ENCODE results near the gene IL10RB. TPM values are rescaled to one million over a fixed set of nuclear protein-coding genes. Genes with fewer than 3 reads are reported as not detected.

The IL10RB gene
- total and polyA plus RNA-seq, 10 of the 15 experiments (the other 5 are each of a cell fraction or from before 2014, with no cell fraction given), result 15.0 to 55.1 (median 34.9) TPM

GRCh38 chr21:33327792-33328433 is 61.7 kb downstream of the IL10RB start (continued):
- TF ChIP-seq, protein P1, sequence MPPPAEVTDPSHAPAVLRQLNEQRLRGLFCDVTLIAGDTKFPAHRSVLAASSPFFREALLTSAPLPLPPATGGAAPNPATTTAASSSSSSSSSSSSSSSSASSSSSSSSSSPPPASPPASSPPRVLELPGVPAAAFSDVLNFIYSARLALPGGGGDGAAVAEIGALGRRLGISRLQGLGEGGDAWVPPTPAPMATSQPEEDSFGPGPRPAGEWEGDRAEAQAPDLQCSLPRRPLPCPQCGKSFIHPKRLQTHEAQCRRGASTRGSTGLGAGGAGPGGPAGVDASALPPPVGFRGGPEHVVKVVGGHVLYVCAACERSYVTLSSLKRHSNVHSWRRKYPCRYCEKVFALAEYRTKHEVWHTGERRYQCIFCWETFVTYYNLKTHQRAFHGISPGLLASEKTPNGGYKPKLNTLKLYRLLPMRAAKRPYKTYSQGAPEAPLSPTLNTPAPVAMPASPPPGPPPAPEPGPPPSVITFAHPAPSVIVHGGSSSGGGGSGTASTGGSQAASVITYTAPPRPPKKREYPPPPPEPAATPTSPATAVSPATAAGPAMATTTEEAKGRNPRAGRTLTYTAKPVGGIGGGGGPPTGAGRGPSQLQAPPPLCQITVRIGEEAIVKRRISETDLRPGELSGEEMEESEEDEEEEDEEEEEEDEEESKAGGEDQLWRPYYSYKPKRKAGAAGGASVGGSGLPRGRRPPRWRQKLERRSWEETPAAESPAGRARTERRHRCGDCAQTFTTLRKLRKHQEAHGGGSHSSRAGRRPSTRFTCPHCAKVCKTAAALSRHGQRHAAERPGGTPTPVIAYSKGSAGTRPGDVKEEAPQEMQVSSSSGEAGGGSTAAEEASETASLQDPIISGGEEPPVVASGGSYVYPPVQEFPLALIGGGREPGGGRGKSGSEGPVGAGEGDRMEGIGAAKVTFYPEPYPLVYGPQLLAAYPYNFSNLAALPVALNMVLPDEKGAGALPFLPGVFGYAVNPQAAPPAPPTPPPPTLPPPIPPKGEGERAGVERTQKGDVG (CRISPR knock-in tag; IDR thresholded peaks at IDR 0.05), result no peak
- no peak for TF ChIP-seq SMAD5 (IDR thresholded peaks at IDR 0.05; ENCODE audit: low read depth)
- TF ChIP-seq, protein P2, sequence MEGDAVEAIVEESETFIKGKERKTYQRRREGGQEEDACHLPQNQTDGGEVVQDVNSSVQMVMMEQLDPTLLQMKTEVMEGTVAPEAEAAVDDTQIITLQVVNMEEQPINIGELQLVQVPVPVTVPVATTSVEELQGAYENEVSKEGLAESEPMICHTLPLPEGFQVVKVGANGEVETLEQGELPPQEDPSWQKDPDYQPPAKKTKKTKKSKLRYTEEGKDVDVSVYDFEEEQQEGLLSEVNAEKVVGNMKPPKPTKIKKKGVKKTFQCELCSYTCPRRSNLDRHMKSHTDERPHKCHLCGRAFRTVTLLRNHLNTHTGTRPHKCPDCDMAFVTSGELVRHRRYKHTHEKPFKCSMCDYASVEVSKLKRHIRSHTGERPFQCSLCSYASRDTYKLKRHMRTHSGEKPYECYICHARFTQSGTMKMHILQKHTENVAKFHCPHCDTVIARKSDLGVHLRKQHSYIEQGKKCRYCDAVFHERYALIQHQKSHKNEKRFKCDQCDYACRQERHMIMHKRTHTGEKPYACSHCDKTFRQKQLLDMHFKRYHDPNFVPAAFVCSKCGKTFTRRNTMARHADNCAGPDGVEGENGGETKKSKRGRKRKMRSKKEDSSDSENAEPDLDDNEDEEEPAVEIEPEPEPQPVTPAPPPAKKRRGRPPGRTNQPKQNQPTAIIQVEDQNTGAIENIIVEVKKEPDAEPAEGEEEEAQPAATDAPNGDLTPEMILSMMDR (IDR thresholded peaks at IDR 0.05 in 2 of 3, conservative IDR thresholded peaks at IDR 0.05 in 1 of 3; ENCODE audit: control insufficient read depth in 2 of 3, extremely low read depth in 1 of 3, insufficient read depth in 1 of 3, low read depth in 3 of 3, low read length in 3 of 3), result no peak

DNA sequence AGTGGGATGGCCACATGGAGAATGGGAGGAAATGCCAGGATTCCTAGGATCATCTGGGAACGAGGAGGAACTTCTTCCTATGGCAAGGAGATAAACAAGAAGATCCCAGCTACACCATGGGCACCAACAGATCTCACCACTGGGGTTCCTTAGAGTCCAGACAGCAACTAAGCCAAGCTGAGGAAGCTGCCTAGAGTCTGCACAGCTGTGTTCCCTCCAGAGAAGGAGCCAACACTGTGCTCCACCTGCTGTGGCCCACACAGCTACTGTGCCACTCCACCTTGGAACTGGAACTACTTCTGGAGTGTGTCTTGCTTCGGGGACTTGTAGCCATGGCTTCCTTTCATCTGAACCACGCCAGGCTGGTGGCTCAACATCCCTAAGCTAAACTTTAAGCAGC is 64.6 kb downstream of the IL10RB start:
- in situ Hi-C loops (cut with MboI) (no loop called here), intact Hi-C loops (cut with micrococcal nuclease; ENCODE audit: unreplicated experiment) (no loop called here)
- no peak overlapping the region for H3K9ac ChIP-seq (ENCODE audit: control insufficient read depth, insufficient read depth, low read length)
- no TSS peak for BruUV-seq (replicated peaks)
- H3K27me3 ChIP-seq (replicated peaks in 1 of 2; ENCODE audit: control insufficient read depth in 2 of 2, insufficient read depth in 2 of 2, low read length in 1 of 2), result no peaks in the 10 kb centered on the region
- no peaks in the 10 kb centered on the region for H4K20me1 ChIP-seq (ENCODE audit: control insufficient read depth, insufficient read depth)
- no peak for TF ChIP-seq GABPA (IDR thresholded peaks at IDR 0.05; ENCODE audit: low read depth)
- no peak for TF ChIP-seq TBL1XR1 (IDR thresholded peaks at IDR 0.05; ENCODE audit: low read depth, low read length)
- TF ChIP-seq SREBF2 (IDR thresholded peaks at IDR 0.05; ENCODE audit: low read length), result no peak
- TF ChIP-seq SIN3A (IDR thresholded peaks at IDR 0.05; ENCODE audit: low read depth, low read length), result no peak
- no peak for TF ChIP-seq PBX3 (IDR thresholded peaks at IDR 0.05; ENCODE audit: insufficient replicate concordance, low read depth, low read length)
- no peak for TF ChIP-seq DPF2 (IDR thresholded peaks at IDR 0.05)
- no peak for FAIRE-seq
- peaks cover 33% of the 10 kb centered on the region for H3K4me1 ChIP-seq (ENCODE audit: control insufficient read depth, insufficient read depth, low read length)
- H3K9me3 ChIP-seq (replicated peaks; ENCODE audit: control insufficient read depth, insufficient read depth, low read length), result peaks cover 13% of the 10 kb centered on the region; the same call in 2 of the 3 replicates
- H3K4me2 ChIP-seq (ENCODE audit: control insufficient read depth, insufficient read depth), result peak overlapping the region; percentile 69
- H3K36me3 ChIP-seq (ENCODE audit: control insufficient read depth in 2 of 2, insufficient read depth in 2 of 2, low read length in 1 of 2), result peaks cover 5 to 8% of the 10 kb centered on the region in 2 experiments; a peak in 3 of 4 replicates
- POLR2A ChIA-PET, result interaction anchor here (0.6 to 1.2 kb wide), 2 partner anchors 9 to 125 kb away, joined by 4 to 7 read pairs; no protein-coding TSS in a partner anchor
- RAD21 ChIA-PET (ENCODE audit: unreplicated experiment), result interaction anchor here (0.5 to 1.8 kb wide), 5 partner anchors 19 to 131 kb away, joined by 3 to 7 read pairs (median 6); no protein-coding TSS in a partner anchor
- SMC1A ChIA-PET (ENCODE audit: uncharacterized antibody, unreplicated experiment), result interaction anchor here (1.0 to 3.9 kb wide), 10 partner anchors 9 to 123 kb away, joined by 3 to 18 read pairs (median 6); no protein-coding TSS in a partner anchor
- WGBS (ENCODE audit: insufficient coverage, insufficient replicate concordance, low lambda C conversion rate, missing lambda C conversion rate), result 68% methylated on average over 3 of the region's 3 CpGs
- CTCF ChIA-PET, result interaction anchor here (0.8 to 5.6 kb wide), 9 partner anchors 10 to 133 kb away, joined by 3 to 40 read pairs (median 5); no protein-coding TSS in a partner anchor
- no peak for DNase-seq (ENCODE audit: low read depth, low spot score)
- peaks cover 75% of the 10 kb centered on the region for H3K79me2 ChIP-seq (ENCODE audit: control insufficient read depth, insufficient read depth, low read length)
- H3K4me3 ChIP-seq, result no peak overlapping the region
- H2AFZ ChIP-seq (ENCODE audit: control insufficient read depth, low read depth, low read length), result no peak overlapping the region
- peak; percentile 55 for ATAC-seq
- peak overlapping the region; percentile 82 for H3K27ac ChIP-seq (ENCODE audit: control insufficient read depth, insufficient read depth)
